ENCODE measurements around the gene CDR2L. TPM values are rescaled to one million over a fixed set of nuclear protein-coding genes. Genes with fewer than 3 reads are reported as not detected.

The CDR2L gene
- polyA plus RNA-seq, 2 of the 4 experiments (the other 2 are of a cell fraction) = 18.5 to 34.0 TPM

GRCh38 chr17:74970395-74970794 lies 17.0 kb upstream of the CDR2L start:
- peak; percentile 4 to 12; a peak in 2 of 6 replicates for ATAC-seq
- H3K9me3 ChIP-seq = no peaks in the 10 kb centered on the region
- no peak overlapping the region for H3K27ac ChIP-seq
- POLR2A ChIA-PET = interaction anchor here (0.7 to 2.9 kb wide), 2 partner anchors 12 to 118 kb away, joined by 3 to 8 read pairs; partner anchors contain the start of gene SLC16A5
- no peak overlapping the region for H3K4me2 ChIP-seq
- CTCF ChIA-PET = interaction anchor here (1.0 to 42.3 kb wide), 8 partner anchors 11 to 231 kb away, joined by 3 to 1448 read pairs (median 34); partner anchors contain the start of genes CDR2L, MRPL58, OTOP2 and OTOP3
- DNase-seq (ENCODE audit: low read depth in 1 of 2, low spot score in 1 of 2) = no peak
- H3K4me3 ChIP-seq = no peak overlapping the region
- FAIRE-seq = peak; percentile 59
- H3K4me1 ChIP-seq = peaks cover 9% of the 10 kb centered on the region
- WGBS (ENCODE audit: missing lambda C conversion rate) = 92% methylated on average over 3 of the region's 3 CpGs
- TF ChIP-seq SMC3 (IDR thresholded peaks at IDR 0.05) (no peak), HOXB5 (CRISPR knock-in tag; IDR thresholded peaks at IDR 0.05) (no peak), MYC (IDR thresholded peaks at IDR 0.05; ENCODE audit: borderline replicate concordance, low read length) (no peak), HOXB13 (CRISPR knock-in tag; IDR thresholded peaks at IDR 0.05; ENCODE audit: low read depth) (no peak), JUNB (IDR thresholded peaks at IDR 0.05) (no peak), RARB (CRISPR knock-in tag; IDR thresholded peaks at IDR 0.05) (no peak), CBX8 (IDR thresholded peaks at IDR 0.05) (no peak), TFCP2L1 (CRISPR knock-in tag; IDR thresholded peaks at IDR 0.05) (no peak), RNF2 (IDR thresholded peaks at IDR 0.05; ENCODE audit: borderline replicate concordance, low read depth) (no peak), KDM5A (IDR thresholded peaks at IDR 0.05) (no peak), HDAC2 (IDR thresholded peaks at IDR 0.05) (no peak), PBX3 (IDR thresholded peaks at IDR 0.05) (no peak), TP53 (CRISPR knock-in tag; IDR thresholded peaks at IDR 0.05) (no peak)

GRCh38 chr17:74971069-74971841 lies 16.2 kb upstream of the CDR2L start:
- Histone ChIP-seq H3K27ac (peak overlapping the region; percentile 77 to 84), H3K4me3 (peak overlapping the region; percentile 71), H3K9me3 (no peaks in the 10 kb centered on the region), H3K4me2 (peak overlapping the region; percentile 86), H3K4me1 (peaks cover 9% of the 10 kb centered on the region)
- ChIA-PET CTCF (interaction anchor here (0.6 to 42.3 kb wide), 10 partner anchors 11 to 299 kb away, joined by 3 to 1448 read pairs (median 16); partner anchors contain the start of genes CDR2L, MIF4GD, MRPL58 and OTOP2), POLR2A (interaction anchor here (0.5 to 4.1 kb wide), 8 partner anchors 12 to 318 kb away, joined by 3 to 31 read pairs (median 6); partner anchors contain the start of genes CDR2L, MRPL58, SLC16A5 and SLC25A19)
- WGBS (ENCODE audit: missing lambda C conversion rate) = 88% methylated on average over 8 of the region's 8 CpGs
- no peak for FAIRE-seq
- no peak; a peak in 1 of 6 replicates for ATAC-seq
- TF ChIP-seq, protein P1, sequence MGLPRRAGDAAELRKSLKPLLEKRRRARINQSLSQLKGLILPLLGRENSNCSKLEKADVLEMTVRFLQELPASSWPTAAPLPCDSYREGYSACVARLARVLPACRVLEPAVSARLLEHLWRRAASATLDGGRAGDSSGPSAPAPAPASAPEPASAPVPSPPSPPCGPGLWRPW (IDR thresholded peaks at IDR 0.05) = no peak
- TF ChIP-seq E2F6 (IDR thresholded peaks at IDR 0.05; ENCODE audit: borderline replicate concordance, low read depth) (no peak), EHMT2 (IDR thresholded peaks at IDR 0.05; ENCODE audit: low read depth) (no peak), HOXB5 (CRISPR knock-in tag; IDR thresholded peaks at IDR 0.05) (no peak), MAX (IDR thresholded peaks at IDR 0.05) (no peak), ZC3H11A (IDR thresholded peaks at IDR 0.05) (no peak), ZSCAN20 (CRISPR knock-in tag; IDR thresholded peaks at IDR 0.05) (no peak), RCOR1 (IDR thresholded peaks at IDR 0.05; ENCODE audit: low read depth, low read length) (no peak), BCL3 (IDR thresholded peaks at IDR 0.05) (no peak), JUN (IDR thresholded peaks at IDR 0.05) (no peak), ZFP36 (IDR thresholded peaks at IDR 0.05; ENCODE audit: borderline replicate concordance, partially characterized antibody) (no peak), USF2 (IDR thresholded peaks at IDR 0.05) (no peak), RNF2 (IDR thresholded peaks at IDR 0.05; ENCODE audit: borderline replicate concordance, low read depth) (no peak), NFE2L2 (conservative IDR thresholded peaks at IDR 0.05; ENCODE audit: low read length) (no peak)
- TF ChIP-seq, protein P2, sequence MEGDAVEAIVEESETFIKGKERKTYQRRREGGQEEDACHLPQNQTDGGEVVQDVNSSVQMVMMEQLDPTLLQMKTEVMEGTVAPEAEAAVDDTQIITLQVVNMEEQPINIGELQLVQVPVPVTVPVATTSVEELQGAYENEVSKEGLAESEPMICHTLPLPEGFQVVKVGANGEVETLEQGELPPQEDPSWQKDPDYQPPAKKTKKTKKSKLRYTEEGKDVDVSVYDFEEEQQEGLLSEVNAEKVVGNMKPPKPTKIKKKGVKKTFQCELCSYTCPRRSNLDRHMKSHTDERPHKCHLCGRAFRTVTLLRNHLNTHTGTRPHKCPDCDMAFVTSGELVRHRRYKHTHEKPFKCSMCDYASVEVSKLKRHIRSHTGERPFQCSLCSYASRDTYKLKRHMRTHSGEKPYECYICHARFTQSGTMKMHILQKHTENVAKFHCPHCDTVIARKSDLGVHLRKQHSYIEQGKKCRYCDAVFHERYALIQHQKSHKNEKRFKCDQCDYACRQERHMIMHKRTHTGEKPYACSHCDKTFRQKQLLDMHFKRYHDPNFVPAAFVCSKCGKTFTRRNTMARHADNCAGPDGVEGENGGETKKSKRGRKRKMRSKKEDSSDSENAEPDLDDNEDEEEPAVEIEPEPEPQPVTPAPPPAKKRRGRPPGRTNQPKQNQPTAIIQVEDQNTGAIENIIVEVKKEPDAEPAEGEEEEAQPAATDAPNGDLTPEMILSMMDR (IDR thresholded peaks at IDR 0.05) = no peak
- no peak for DNase-seq (ENCODE audit: low read depth in 1 of 2, low spot score in 1 of 2)

All from A549 (cell line).